ENCODE data around the gene AP3D1. TPM values are rescaled to one million over a fixed set of nuclear protein-coding genes. Genes with fewer than 3 reads are reported as not detected.

Gene AP3D1
- total RNA-seq, 1 donor from 2014 or later, result 146 TPM

DNA sequence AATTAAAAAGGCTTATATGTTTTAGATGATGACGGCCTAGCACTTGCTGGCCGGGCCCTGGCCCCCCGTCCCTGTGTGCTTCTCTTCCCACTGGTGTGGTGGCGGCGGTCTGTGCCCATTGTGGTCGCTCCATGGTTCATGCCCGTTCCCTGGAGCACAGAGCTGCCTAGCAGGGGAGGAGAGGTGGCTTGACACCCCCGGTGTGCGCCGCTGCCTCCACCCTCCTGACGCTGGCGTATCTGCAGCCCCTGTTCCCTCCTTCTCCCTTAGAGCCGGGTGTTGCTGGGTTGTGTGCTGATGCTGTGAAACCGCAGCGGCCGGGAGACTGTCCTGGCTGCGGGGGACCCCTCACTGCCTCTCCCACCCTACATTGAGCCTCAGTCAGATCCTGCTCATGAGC, 41.5 kb upstream of the AP3D1 start:
- TF ChIP-seq, protein P1, sequence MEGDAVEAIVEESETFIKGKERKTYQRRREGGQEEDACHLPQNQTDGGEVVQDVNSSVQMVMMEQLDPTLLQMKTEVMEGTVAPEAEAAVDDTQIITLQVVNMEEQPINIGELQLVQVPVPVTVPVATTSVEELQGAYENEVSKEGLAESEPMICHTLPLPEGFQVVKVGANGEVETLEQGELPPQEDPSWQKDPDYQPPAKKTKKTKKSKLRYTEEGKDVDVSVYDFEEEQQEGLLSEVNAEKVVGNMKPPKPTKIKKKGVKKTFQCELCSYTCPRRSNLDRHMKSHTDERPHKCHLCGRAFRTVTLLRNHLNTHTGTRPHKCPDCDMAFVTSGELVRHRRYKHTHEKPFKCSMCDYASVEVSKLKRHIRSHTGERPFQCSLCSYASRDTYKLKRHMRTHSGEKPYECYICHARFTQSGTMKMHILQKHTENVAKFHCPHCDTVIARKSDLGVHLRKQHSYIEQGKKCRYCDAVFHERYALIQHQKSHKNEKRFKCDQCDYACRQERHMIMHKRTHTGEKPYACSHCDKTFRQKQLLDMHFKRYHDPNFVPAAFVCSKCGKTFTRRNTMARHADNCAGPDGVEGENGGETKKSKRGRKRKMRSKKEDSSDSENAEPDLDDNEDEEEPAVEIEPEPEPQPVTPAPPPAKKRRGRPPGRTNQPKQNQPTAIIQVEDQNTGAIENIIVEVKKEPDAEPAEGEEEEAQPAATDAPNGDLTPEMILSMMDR (conservative IDR thresholded peaks at IDR 0.05), result no peak
- no peaks in the 10 kb centered on the region for H3K4me1 Mint-ChIP-seq
- peaks cover 3% of the 10 kb centered on the region for H3K36me3 Mint-ChIP-seq (ENCODE audit: low read depth)
- no peaks in the 10 kb centered on the region for H3K27me3 Mint-ChIP-seq (ENCODE audit: low read depth)
- no peak for DNase-seq (ENCODE audit: low read depth, low spot score)
- no peak overlapping the region for H3K4me3 Mint-ChIP-seq
- H3K27ac Mint-ChIP-seq (ENCODE audit: unreplicated experiment), result no peak overlapping the region
- H3K9me3 Mint-ChIP-seq, result no peaks in the 10 kb centered on the region

DNA sequence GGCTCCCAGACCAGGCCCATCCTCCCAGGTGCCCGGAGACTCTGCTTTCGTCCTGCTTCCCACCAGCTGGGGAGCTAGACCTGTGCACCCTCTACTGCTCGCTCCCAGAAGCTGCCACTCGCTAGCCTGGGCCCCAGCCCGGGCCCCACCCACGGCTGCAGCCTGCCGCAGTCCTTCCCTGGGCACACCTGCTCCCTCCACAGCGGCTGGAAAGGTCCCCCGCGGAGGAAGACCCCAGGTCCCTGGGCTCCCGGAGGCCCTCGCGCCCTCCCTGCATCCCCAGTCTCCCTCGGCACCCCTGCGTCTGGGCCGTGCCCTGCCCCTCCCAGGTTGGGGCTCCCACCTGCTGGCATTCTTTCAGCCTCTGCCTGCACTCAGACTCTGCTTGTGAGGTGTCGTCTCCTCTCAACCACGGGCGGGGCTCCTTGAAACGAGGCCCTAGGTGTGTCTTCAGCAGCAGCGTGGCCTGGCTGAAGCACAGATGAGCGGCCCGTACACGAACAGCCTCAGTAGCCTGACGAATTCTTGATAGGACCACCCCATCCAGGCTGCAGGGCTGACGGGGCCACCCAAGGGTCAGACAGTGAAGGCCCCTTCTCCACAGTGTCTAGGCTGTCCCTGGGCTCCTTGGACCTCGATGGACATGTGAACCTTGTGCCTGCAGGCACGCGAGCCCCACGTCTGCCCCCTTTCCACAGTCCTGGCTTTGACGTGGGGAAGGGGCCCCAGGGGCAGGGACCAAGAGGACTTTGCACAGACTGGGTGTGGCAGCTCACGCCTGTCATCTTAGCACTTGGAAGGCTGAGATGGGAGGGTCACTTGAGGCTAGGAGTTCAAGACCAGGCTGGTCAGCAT, 40.3 kb upstream of the AP3D1 start:
- Mint-ChIP-seq H3K9me3 (no peaks in the 10 kb centered on the region), H3K36me3 (ENCODE audit: low read depth) (peaks cover 3% of the 10 kb centered on the region), H3K27ac (ENCODE audit: unreplicated experiment) (no peak overlapping the region), H3K4me3 (no peak overlapping the region), H3K27me3 (ENCODE audit: low read depth) (no peaks in the 10 kb centered on the region), H3K4me1 (no peaks in the 10 kb centered on the region)
- no peak for DNase-seq (ENCODE audit: low read depth, low spot score)
- TF ChIP-seq, protein P1 (conservative IDR thresholded peaks at IDR 0.05), result no peak

DNA sequence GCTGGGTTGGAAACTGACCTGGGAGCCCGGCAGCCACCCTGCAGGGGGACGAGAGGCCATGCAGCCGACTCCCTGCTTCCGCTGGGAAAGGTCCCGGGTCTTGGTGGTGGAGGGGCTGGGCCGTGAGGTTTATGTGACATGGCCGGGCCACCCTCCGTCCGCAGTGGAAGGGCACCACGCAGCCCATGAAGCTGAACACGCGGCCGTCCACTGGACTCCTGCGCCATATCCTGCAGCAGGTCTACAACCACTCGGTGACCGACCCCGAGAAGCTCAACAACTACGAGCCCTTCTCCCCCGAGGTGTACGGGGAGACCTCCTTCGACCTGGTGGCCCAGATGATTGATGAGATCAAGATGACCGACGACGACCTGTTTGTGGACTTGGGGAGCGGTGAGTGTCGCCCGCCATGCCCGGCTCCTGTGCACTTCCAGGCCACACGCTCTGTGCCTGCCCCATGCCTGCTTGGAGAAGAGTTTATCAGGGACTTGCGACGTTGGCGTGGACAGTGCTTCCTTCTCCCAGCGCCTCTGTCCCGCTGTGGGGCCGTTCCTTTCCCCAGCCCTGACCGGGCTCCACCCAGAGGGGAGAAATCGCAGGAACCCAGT, 39.6 kb upstream of the AP3D1 start:
- peaks cover 3% of the 10 kb centered on the region for H3K36me3 Mint-ChIP-seq (ENCODE audit: low read depth)
- H3K9me3 Mint-ChIP-seq, result no peaks in the 10 kb centered on the region
- no peaks in the 10 kb centered on the region for H3K4me1 Mint-ChIP-seq
- no peak overlapping the region for H3K4me3 Mint-ChIP-seq
- peak overlapping the region; percentile 47 for H3K27ac Mint-ChIP-seq (ENCODE audit: unreplicated experiment)
- no peak for DNase-seq (ENCODE audit: low read depth, low spot score)
- TF ChIP-seq, protein P1 (conservative IDR thresholded peaks at IDR 0.05), result no peak
- no peaks in the 10 kb centered on the region for H3K27me3 Mint-ChIP-seq (ENCODE audit: low read depth)

DNA sequence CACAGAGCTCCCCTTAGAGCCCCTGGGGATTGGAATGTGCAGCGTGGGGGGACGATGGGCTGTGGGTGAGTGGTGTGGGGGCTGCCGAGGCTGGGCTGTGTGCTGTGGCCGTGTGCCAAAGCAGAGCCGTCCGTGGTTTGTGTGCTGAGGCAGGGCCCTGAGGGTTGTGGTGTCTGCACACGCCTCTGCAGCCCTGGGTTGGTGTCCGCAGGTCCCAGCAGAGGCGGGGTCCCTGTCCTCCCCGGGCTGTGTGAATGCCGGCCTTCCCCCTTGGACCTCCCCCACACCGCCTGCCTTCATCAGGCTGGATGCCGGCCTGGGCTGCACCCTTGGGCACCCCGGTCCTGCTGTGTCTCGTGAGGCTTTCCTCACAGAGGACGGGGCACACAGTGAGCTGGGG, 38.5 kb upstream of the AP3D1 start:
- no peak for DNase-seq (ENCODE audit: low read depth, low spot score)
- H3K4me3 Mint-ChIP-seq, result no peak overlapping the region
- H3K27me3 Mint-ChIP-seq (ENCODE audit: low read depth), result no peaks in the 10 kb centered on the region
- no peak overlapping the region for H3K27ac Mint-ChIP-seq (ENCODE audit: unreplicated experiment)
- H3K9me3 Mint-ChIP-seq, result no peaks in the 10 kb centered on the region
- TF ChIP-seq, protein P1 (conservative IDR thresholded peaks at IDR 0.05), result no peak
- H3K4me1 Mint-ChIP-seq, result no peaks in the 10 kb centered on the region
- peaks cover 6% of the 10 kb centered on the region for H3K36me3 Mint-ChIP-seq (ENCODE audit: low read depth)

DNA sequence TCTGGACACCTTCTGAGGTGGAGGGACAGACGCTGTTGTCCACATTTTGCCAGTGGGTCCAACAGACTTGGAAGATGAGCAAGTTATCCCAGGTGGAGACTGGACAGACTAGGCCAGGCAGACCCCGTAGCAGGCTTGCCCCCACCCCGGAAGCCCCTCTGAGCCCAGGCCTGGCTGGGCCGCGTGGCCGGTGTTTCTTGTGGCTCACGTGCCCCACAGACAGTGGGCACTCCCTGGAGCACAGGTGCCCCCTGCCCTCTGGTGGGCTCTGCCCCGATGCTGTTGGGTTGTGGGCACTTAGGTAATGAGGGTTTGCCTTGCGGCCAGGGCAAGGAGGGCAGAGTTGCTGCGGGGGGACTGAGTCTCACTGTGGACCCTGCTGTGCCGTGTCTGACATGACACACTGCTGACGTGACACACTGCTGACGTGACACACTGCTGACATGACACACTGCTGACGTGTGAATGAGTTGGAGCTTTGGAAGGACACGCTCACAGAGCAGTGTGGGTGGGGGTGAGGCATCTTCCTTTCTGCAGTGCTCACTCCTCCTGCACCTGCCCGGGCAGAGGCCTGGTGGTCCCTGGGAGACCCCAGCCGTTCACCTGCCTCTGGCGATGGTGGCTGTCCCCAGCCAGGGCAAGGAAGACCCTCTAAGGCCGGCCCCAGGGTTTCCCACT, 37.5 kb upstream of the AP3D1 start:
- H3K36me3 Mint-ChIP-seq (ENCODE audit: low read depth), result peaks cover 6% of the 10 kb centered on the region
- H3K4me1 Mint-ChIP-seq, result no peaks in the 10 kb centered on the region
- no peak overlapping the region for H3K27ac Mint-ChIP-seq (ENCODE audit: unreplicated experiment)
- H3K9me3 Mint-ChIP-seq, result no peaks in the 10 kb centered on the region
- TF ChIP-seq, protein P1 (conservative IDR thresholded peaks at IDR 0.05), result no peak
- no peak overlapping the region for H3K4me3 Mint-ChIP-seq
- no peaks in the 10 kb centered on the region for H3K27me3 Mint-ChIP-seq (ENCODE audit: low read depth)
- DNase-seq (ENCODE audit: low read depth, low spot score), result no peak

All from neural crest cell (in vitro differentiated cells).